Measurements from ENCODE around the gene CRMP1.

- TF ChIP-seq EZH2 (IDR thresholded peaks at IDR 0.05; ENCODE audit: insufficient read depth, poor library complexity, severe bottlenecking) (no peak), EZH2phosphoT487 (IDR thresholded peaks at IDR 0.05; ENCODE audit: insufficient read depth, low read depth) (no peak)
Measured at GRCh38 chr4:5796976-5797375, 95.9 kb downstream of the CRMP1 start.
